WTC11 (cell line): Measurements from ENCODE around the gene ESYT2. TPM values are rescaled to one million over a fixed set of nuclear protein-coding genes. Genes with fewer than 3 reads are reported as not detected.

Source experiments
- ATAC-seq: fragments of 200-7000 bp; cut with Tn5 transposase; 2 replicates; pipeline ENCODE4 v1.10.0; 2021; ENCODE audit warnings: mild to moderate bottlenecking, moderate library complexity
- CTCF ChIA-PET: fragments of 300-600 bp; sonication (Branson Sonifier 250); formaldehyde crosslinking; loops from one replicate; lab custom pipeline; 2021; ENCODE audit warnings: antibody characterized with exemption; lab: Charles Lee
- POLR2A ChIA-PET: fragments of 350-600 bp; sonication (Branson Sonifier 250); formaldehyde crosslinking; loops from one replicate; lab custom pipeline; 2021; ENCODE audit warnings: antibody characterized with exemption; lab: Charles Lee
- DNase-seq: peaks from one replicate; pipeline ENCODE4 v3.0.0; 2021; ENCODE audit warnings: low spot score
- H3K27ac Mint-ChIP-seq: 2 replicates; pipeline ENCODE4 v1.8.0; 2021; ENCODE audit warnings: mixed read lengths
- H3K27me3 Mint-ChIP-seq: 2 replicates; pipeline ENCODE4 v1.8.0; 2021; ENCODE audit warnings: low read depth, mild to moderate bottlenecking, moderate library complexity, mixed read lengths
- H3K36me3 Mint-ChIP-seq: 2 replicates; pipeline ENCODE4 v1.8.0; 2021; ENCODE audit warnings: mixed read lengths
- H3K4me1 Mint-ChIP-seq: 2 replicates; pipeline ENCODE4 v1.8.0; 2022; ENCODE audit warnings: mixed read lengths
- H3K4me3 Mint-ChIP-seq: 2 replicates; pipeline ENCODE4 v1.8.0; 2021; ENCODE audit warnings: mild to moderate bottlenecking, moderate library complexity, mixed read lengths
- H3K9me3 Mint-ChIP-seq: 2 replicates; pipeline ENCODE4 v1.8.0; 2021; ENCODE audit warnings: mixed read lengths
- CTCF ChIP-seq: fragments of 200-600 bp; IDR thresholded peaks from 2 replicates; pipeline ENCODE4 v1.8.0; 2022; ENCODE audit warnings: antibody characterized with exemption
- ESRRA ChIP-seq: sonication (generic); formaldehyde crosslinking; IDR thresholded peaks from 2 replicates; pipeline ENCODE4 v1.8.1; 2022; ENCODE audit warnings: mild to moderate bottlenecking, missing genetic modification reagents, borderline replicate concordance
- FOXJ3 ChIP-seq: sonication (generic); formaldehyde crosslinking; IDR thresholded peaks from 2 replicates; pipeline ENCODE4 v1.9.0; 2021; ENCODE audit warnings: missing genetic modification reagents, mild to moderate bottlenecking, borderline replicate concordance
- FOXP4 ChIP-seq: sonication (generic); formaldehyde crosslinking; IDR thresholded peaks from 2 replicates; pipeline ENCODE4 v1.8.0; 2022; ENCODE audit warnings: mild to moderate bottlenecking, missing genetic modification reagents
- IRF2 ChIP-seq: sonication (generic); formaldehyde crosslinking; IDR thresholded peaks from 2 replicates; pipeline ENCODE4 v1.8.0; 2022; ENCODE audit warnings: low read depth, missing genetic modification reagents, borderline replicate concordance
- JAZF1 ChIP-seq: fragments of 250-450 bp; sonication (Bioruptor Pico); IDR thresholded peaks from 2 replicates; pipeline ENCODE4 v1.9.0; 2021; ENCODE audit warnings: moderate library complexity, mild to moderate bottlenecking, inconsistent platforms
- MAX ChIP-seq: sonication (generic); formaldehyde crosslinking; IDR thresholded peaks from 2 replicates; pipeline ENCODE4 v1.8.0; 2022; ENCODE audit warnings: mild to moderate bottlenecking, missing genetic modification reagents
- MXD4 ChIP-seq: fragments of 250-450 bp; sonication (Bioruptor Pico); IDR thresholded peaks from 2 replicates; pipeline ENCODE4 v1.8.0; 2021; ENCODE audit warnings: mild to moderate bottlenecking, moderate library complexity, borderline replicate concordance
- PRRX2 ChIP-seq: fragments of 250-450 bp; sonication (Bioruptor Pico); IDR thresholded peaks from 2 replicates; pipeline ENCODE4 v1.8.0; 2021; ENCODE audit warnings: mild to moderate bottlenecking
- SOX15 ChIP-seq: fragments of 250-450 bp; sonication (Bioruptor Pico); IDR thresholded peaks from 2 replicates; pipeline ENCODE4 v1.9.0; 2021; ENCODE audit warnings: mild to moderate bottlenecking
- TCF7 ChIP-seq: sonication (generic); formaldehyde crosslinking; IDR thresholded peaks from 2 replicates; pipeline ENCODE4 v1.8.0; 2022; ENCODE audit warnings: mild to moderate bottlenecking, low read depth, missing genetic modification reagents, moderate library complexity
- TEAD1 ChIP-seq: sonication (generic); formaldehyde crosslinking; IDR thresholded peaks from 2 replicates; pipeline ENCODE4 v1.8.0; 2022; ENCODE audit warnings: mild to moderate bottlenecking, missing genetic modification reagents
- ZBTB21 ChIP-seq: sonication (generic); formaldehyde crosslinking; IDR thresholded peaks from 2 replicates; pipeline ENCODE4 v1.8.1; 2023; ENCODE audit warnings: mild to moderate bottlenecking, missing genetic modification reagents, borderline replicate concordance
- ZNF121 ChIP-seq: sonication (generic); formaldehyde crosslinking; IDR thresholded peaks from 2 replicates; pipeline ENCODE4 v1.8.0; 2023; ENCODE audit warnings: missing genetic modification reagents
- ZNF138 ChIP-seq: sonication (generic); formaldehyde crosslinking; conservative IDR thresholded peaks from 2 replicates; pipeline ENCODE4 v1.8.1; 2022; ENCODE audit warnings: mild to moderate bottlenecking, moderate library complexity, missing genetic modification reagents
- ZNF317 ChIP-seq: sonication (generic); formaldehyde crosslinking; IDR thresholded peaks from 2 replicates; pipeline ENCODE4 v1.8.1; 2023; ENCODE audit warnings: low read depth, mild to moderate bottlenecking, moderate library complexity, missing genetic modification reagents, borderline replicate concordance
- total RNA-seq: library from RNA; stranded (reverse); gene quantifications from 3 replicates; pipeline ENCODE4 v1.2.3, GENCODE V29; 2021
- TF ChIP-seq, protein P1 (sequence below): sonication (generic); formaldehyde crosslinking; IDR thresholded peaks from 2 replicates; pipeline ENCODE4 v1.8.1; 2023; ENCODE audit warnings: mild to moderate bottlenecking, missing genetic modification reagents, borderline replicate concordance
- TF ChIP-seq, protein P2 (sequence below): sonication (generic); formaldehyde crosslinking; IDR thresholded peaks from 2 replicates; pipeline ENCODE4 v1.8.1; 2023; ENCODE audit warnings: mild to moderate bottlenecking, moderate library complexity, missing genetic modification reagents

ESYT2 gene
- total RNA-seq, 1 experiment from 2014 or later, result 45.1 TPM

- no peak for TF ChIP-seq TCF7 (CRISPR knock-in tag)
- no peak for TF ChIP-seq CTCF
- no peak for TF ChIP-seq ESRRA (CRISPR knock-in tag)
- TF ChIP-seq JAZF1 (CRISPR knock-in tag), result no peak
- no peak for TF ChIP-seq MAX (CRISPR knock-in tag)
- TF ChIP-seq, all 79 proteins: peak for 0
These were observed 13.0 kb downstream of the ESYT2 start (continued) for GRCh38 chr7:158816271-158816670.

DNA sequence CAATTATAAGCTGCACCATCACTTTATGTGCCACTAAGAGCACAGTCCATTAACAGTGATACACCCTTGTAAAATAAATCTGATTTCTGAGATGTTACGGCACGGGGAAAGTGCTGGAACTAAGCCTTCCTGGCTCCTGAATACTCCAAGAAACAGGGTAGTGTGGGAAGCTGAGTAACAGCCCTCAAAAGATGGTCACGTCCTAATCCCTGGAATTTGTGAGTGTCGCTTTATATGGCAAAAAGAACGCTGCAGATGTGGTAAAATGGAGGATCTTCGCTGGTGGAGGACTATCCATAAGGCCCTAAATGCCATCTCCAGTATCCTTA is 13.5 kb downstream of the ESYT2 start:
- ATAC-seq (no peak), DNase-seq (no peak)
- POLR2A ChIA-PET, result no interaction called here
- no peak for TF ChIP-seq MXD4 (CRISPR knock-in tag)
- TF ChIP-seq, protein P1, sequence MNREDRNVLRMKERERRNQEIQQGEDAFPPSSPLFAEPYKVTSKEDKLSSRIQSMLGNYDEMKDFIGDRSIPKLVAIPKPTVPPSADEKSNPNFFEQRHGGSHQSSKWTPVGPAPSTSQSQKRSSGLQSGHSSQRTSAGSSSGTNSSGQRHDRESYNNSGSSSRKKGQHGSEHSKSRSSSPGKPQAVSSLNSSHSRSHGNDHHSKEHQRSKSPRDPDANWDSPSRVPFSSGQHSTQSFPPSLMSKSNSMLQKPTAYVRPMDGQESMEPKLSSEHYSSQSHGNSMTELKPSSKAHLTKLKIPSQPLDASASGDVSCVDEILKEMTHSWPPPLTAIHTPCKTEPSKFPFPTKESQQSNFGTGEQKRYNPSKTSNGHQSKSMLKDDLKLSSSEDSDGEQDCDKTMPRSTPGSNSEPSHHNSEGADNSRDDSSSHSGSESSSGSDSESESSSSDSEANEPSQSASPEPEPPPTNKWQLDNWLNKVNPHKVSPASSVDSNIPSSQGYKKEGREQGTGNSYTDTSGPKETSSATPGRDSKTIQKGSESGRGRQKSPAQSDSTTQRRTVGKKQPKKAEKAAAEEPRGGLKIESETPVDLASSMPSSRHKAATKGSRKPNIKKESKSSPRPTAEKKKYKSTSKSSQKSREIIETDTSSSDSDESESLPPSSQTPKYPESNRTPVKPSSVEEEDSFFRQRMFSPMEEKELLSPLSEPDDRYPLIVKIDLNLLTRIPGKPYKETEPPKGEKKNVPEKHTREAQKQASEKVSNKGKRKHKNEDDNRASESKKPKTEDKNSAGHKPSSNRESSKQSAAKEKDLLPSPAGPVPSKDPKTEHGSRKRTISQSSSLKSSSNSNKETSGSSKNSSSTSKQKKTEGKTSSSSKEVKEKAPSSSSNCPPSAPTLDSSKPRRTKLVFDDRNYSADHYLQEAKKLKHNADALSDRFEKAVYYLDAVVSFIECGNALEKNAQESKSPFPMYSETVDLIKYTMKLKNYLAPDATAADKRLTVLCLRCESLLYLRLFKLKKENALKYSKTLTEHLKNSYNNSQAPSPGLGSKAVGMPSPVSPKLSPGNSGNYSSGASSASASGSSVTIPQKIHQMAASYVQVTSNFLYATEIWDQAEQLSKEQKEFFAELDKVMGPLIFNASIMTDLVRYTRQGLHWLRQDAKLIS (CRISPR knock-in tag), result no peak
- no peak for TF ChIP-seq TCF7 (CRISPR knock-in tag)
- no peak for TF ChIP-seq ZNF121
- TF ChIP-seq SOX15 (CRISPR knock-in tag), result no peak
- TF ChIP-seq ZNF317, result no peak
- no peak for TF ChIP-seq PRRX2 (CRISPR knock-in tag)
- no peak for TF ChIP-seq ZBTB21 (CRISPR knock-in tag)
- TF ChIP-seq ZNF138 (CRISPR knock-in tag), result no peak
- TF ChIP-seq, protein P2, sequence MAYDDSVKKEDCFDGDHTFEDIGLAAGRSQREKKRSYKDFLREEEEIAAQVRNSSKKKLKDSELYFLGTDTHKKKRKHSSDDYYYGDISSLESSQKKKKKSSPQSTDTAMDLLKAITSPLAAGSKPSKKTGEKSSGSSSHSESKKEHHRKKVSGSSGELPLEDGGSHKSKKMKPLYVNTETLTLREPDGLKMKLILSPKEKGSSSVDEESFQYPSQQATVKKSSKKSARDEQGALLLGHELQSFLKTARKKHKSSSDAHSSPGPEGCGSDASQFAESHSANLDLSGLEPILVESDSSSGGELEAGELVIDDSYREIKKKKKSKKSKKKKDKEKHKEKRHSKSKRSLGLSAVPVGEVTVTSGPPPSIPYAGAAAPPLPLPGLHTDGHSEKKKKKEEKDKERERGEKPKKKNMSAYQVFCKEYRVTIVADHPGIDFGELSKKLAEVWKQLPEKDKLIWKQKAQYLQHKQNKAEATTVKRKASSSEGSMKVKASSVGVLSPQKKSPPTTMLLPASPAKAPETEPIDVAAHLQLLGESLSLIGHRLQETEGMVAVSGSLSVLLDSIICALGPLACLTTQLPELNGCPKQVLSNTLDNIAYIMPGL (CRISPR knock-in tag), result no peak
- no peak for TF ChIP-seq FOXJ3 (CRISPR knock-in tag)
- TF ChIP-seq IRF2, result no peak
- no peak for TF ChIP-seq FOXP4 (CRISPR knock-in tag)
- TF ChIP-seq TEAD1 (CRISPR knock-in tag), result no peak
- Mint-ChIP-seq H3K27me3 (no peaks in the 10 kb centered on the region), H3K36me3 (peaks cover 4% of the 10 kb centered on the region; the same call in 1 of the 2 replicates), H3K27ac (peak overlapping the region; percentile 78), H3K4me3 (no peak overlapping the region), H3K9me3 (no peaks in the 10 kb centered on the region), H3K4me1 (peaks cover 81% of the 10 kb centered on the region)
- CTCF ChIA-PET, result interaction anchor here (3.3 kb wide), 1 partner anchor 47 kb away, joined by 12 read pairs; no protein-coding TSS in a partner anchor
